ENCODE measurements around the gene LPAR2.
A peak's percentile ranks its signal among the peaks of the same experiment; 100 is the strongest.

LPAR2 gene

DNA sequence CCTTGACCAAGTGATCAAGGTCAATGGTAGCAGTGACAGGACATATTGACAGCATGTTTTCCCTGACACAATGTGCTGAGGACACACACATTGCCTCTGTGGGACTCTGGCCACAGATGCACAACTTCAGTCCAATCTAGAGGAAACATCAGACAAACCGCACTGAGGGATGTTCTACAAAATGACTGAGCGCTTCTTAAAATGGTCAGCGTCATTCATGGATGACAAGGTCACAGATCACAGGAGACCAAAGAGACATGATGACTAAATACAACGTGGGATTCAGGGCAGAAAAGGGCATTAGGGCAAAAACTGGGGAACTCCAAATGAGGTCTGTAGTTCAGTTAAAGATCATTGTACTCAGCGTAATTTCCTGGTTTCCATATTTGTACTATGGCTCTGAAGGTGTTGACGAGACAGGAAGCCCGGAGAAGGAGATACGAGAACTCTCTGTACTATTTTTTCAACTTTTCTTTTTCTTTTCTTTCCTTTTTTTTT is 30.2 kb downstream of the LPAR2 start:
- Histone ChIP-seq H3K18ac (ENCODE audit: low read length) (no peak overlapping the region), H4K8ac (ENCODE audit: low read depth, low read length) (no peak overlapping the region), H3K79me1 (ENCODE audit: low read length) (no peaks in the 10 kb centered on the region), H3K4ac (ENCODE audit: low read depth, low read length) (no peak overlapping the region), H3K56ac (ENCODE audit: low read length) (no peak overlapping the region), H3K4me3 (ENCODE audit: low read length) (no peak overlapping the region), H3K23ac (ENCODE audit: low read length) (no peak overlapping the region), H4K5ac (ENCODE audit: low read length) (no peak overlapping the region), H3K27ac (ENCODE audit: low read depth, low read length) (no peak overlapping the region), H2BK120ac (ENCODE audit: low read depth, low read length) (no peak overlapping the region), H2BK15ac (replicated peaks; ENCODE audit: low read depth) (no peak overlapping the region), H3K36me3 (ENCODE audit: control insufficient read depth, insufficient read depth, low read length) (no peaks in the 10 kb centered on the region), H3K4me2 (ENCODE audit: low read length) (no peak overlapping the region), H3K79me2 (ENCODE audit: control insufficient read depth, insufficient read depth, low read length) (no peaks in the 10 kb centered on the region), H2AK5ac (ENCODE audit: low read length) (no peak overlapping the region), H3K27me3 (ENCODE audit: insufficient read depth, low read length, poor library complexity) (no peaks in the 10 kb centered on the region), H3K9ac (ENCODE audit: low read length) (no peak overlapping the region), H2BK5ac (ENCODE audit: low read length) (no peak overlapping the region), H3K4me1 (ENCODE audit: control insufficient read depth, low read depth, low read length) (no peaks in the 10 kb centered on the region)
- WGBS (ENCODE audit: extremely low coverage, insufficient coverage, low lambda C conversion rate): no CpG with 5 or more reads among the region's 8 CpGs
- DNase-seq: no peak

DNA sequence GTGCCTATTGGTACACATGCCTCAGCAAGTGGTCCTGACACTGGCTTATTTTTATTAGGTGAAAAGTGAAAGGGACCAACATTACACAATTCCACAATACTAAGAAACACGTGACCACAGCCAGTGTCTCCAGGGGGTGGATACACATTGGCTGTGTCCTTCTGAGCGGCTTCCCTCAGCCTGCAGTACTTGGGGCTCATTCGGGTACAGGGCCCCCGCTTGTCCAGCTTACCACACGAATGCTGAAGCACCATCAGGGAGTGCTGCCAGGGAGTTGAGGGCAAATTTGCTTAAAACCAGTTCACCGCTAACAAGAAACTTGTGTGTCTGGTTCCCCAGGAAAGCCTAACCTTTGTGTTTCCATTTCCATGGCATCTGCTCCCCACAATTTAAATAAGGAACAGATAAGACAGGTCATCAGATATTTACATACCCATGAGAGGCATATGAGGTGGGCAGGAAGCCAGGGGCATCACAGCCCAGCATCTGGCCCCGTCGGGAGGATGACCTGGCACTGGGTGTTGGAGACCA is 32.8 kb downstream of the LPAR2 start:
- no CpG with 5 or more reads among the region's 8 CpGs for WGBS (ENCODE audit: extremely low coverage, insufficient coverage, low lambda C conversion rate)
- Histone ChIP-seq H3K79me1 (ENCODE audit: low read length) (no peaks in the 10 kb centered on the region), H2BK5ac (ENCODE audit: low read length) (no peak overlapping the region), H3K18ac (ENCODE audit: low read length) (no peak overlapping the region), H3K4me2 (ENCODE audit: low read length) (no peak overlapping the region), H3K4me3 (ENCODE audit: low read length) (no peak overlapping the region), H3K36me3 (ENCODE audit: control insufficient read depth, insufficient read depth, low read length) (no peaks in the 10 kb centered on the region), H3K4me1 (ENCODE audit: control insufficient read depth, low read depth, low read length) (no peaks in the 10 kb centered on the region), H2BK15ac (replicated peaks; ENCODE audit: low read depth) (no peak overlapping the region), H2AK5ac (ENCODE audit: low read length) (no peak overlapping the region), H4K5ac (ENCODE audit: low read length) (no peak overlapping the region), H2BK120ac (ENCODE audit: low read depth, low read length) (no peak overlapping the region), H4K8ac (ENCODE audit: low read depth, low read length) (no peak overlapping the region), H3K79me2 (ENCODE audit: control insufficient read depth, insufficient read depth, low read length) (no peaks in the 10 kb centered on the region), H3K9ac (ENCODE audit: low read length) (no peak overlapping the region), H3K56ac (ENCODE audit: low read length) (no peak overlapping the region), H3K27ac (ENCODE audit: low read depth, low read length) (no peak overlapping the region), H3K4ac (ENCODE audit: low read depth, low read length) (no peak overlapping the region), H3K27me3 (ENCODE audit: insufficient read depth, low read length, poor library complexity) (no peaks in the 10 kb centered on the region), H3K23ac (ENCODE audit: low read length) (no peak overlapping the region)
- DNase-seq: no peak

DNA sequence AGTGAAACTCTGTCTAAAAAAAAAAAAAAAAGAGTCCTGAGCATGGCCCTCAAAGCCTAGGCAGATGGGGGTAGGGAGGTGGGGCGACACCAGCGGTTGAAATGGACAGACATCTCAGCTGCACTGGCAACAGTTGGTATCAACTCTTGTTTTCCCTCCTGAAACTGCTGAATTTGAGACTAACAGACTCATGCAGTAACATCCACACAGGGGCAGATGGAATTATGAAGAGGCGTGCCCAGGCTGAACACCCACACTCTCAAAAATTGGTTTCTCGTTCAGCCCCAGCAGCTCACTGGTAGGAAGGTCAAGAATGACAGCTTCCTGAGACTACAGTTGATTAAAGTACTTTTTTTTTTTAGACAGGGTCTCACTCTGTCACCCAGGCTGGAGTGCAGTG is 33.6 kb downstream of the LPAR2 start:
- Histone ChIP-seq H3K4me3 (ENCODE audit: low read length) (no peak overlapping the region), H3K18ac (ENCODE audit: low read length) (no peak overlapping the region), H3K27me3 (ENCODE audit: insufficient read depth, low read length, poor library complexity) (no peaks in the 10 kb centered on the region), H4K8ac (ENCODE audit: low read depth, low read length) (no peak overlapping the region), H3K23ac (ENCODE audit: low read length) (no peak overlapping the region), H2BK120ac (ENCODE audit: low read depth, low read length) (no peak overlapping the region), H2BK15ac (replicated peaks; ENCODE audit: low read depth) (no peak overlapping the region), H3K36me3 (ENCODE audit: control insufficient read depth, insufficient read depth, low read length) (no peaks in the 10 kb centered on the region), H3K4ac (ENCODE audit: low read depth, low read length) (no peak overlapping the region), H3K9ac (ENCODE audit: low read length) (no peak overlapping the region), H3K27ac (ENCODE audit: low read depth, low read length) (no peak overlapping the region), H3K79me2 (ENCODE audit: control insufficient read depth, insufficient read depth, low read length) (no peaks in the 10 kb centered on the region), H3K4me1 (ENCODE audit: control insufficient read depth, low read depth, low read length) (no peaks in the 10 kb centered on the region), H2AK5ac (ENCODE audit: low read length) (no peak overlapping the region), H3K4me2 (ENCODE audit: low read length) (no peak overlapping the region), H3K56ac (ENCODE audit: low read length) (no peak overlapping the region), H3K79me1 (ENCODE audit: low read length) (no peaks in the 10 kb centered on the region), H2BK5ac (ENCODE audit: low read length) (no peak overlapping the region), H4K5ac (ENCODE audit: low read length) (no peak overlapping the region)
- no CpG with 5 or more reads among the region's 4 CpGs for WGBS (ENCODE audit: extremely low coverage, insufficient coverage, low lambda C conversion rate)
- no peak for DNase-seq

DNA sequence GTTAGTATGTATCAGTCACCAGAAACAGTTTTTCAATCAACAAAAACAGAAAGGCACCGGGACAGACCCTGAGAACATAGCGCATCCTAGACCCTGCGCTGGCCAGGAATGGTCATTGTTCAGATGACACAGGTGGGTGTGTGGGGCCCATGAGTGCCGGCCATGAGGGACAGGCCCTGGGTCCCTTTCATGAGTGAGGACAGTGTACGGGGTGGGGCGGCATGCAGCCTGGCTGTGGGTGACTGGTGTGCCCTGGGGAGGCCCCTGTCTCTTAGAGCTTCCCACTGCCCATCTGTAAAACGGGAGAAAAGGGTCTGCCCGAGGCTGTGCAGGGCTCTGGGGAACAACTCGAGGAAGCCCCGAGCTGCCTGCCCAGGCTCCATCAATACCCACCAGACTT is 35.3 kb downstream of the LPAR2 start:
- no peak overlapping the region for H4K8ac ChIP-seq (ENCODE audit: low read depth, low read length)
- H3K4me1 ChIP-seq (ENCODE audit: control insufficient read depth, low read depth, low read length): no peaks in the 10 kb centered on the region
- no peak overlapping the region for H2BK15ac ChIP-seq (replicated peaks; ENCODE audit: low read depth)
- no peak overlapping the region for H3K4me3 ChIP-seq (ENCODE audit: low read length)
- no peak overlapping the region for H3K27ac ChIP-seq (ENCODE audit: low read depth, low read length)
- no peaks in the 10 kb centered on the region for H3K36me3 ChIP-seq (ENCODE audit: control insufficient read depth, insufficient read depth, low read length)
- H4K5ac ChIP-seq (ENCODE audit: low read length): no peak overlapping the region
- no peak overlapping the region for H2BK5ac ChIP-seq (ENCODE audit: low read length)
- no peaks in the 10 kb centered on the region for H3K79me2 ChIP-seq (ENCODE audit: control insufficient read depth, insufficient read depth, low read length)
- no CpG with 5 or more reads among the region's 10 CpGs for WGBS (ENCODE audit: extremely low coverage, insufficient coverage, low lambda C conversion rate)
- DNase-seq: no peak
- no peaks in the 10 kb centered on the region for H3K27me3 ChIP-seq (ENCODE audit: insufficient read depth, low read length, poor library complexity)
- H3K9ac ChIP-seq (ENCODE audit: low read length): no peak overlapping the region
- H2BK120ac ChIP-seq (ENCODE audit: low read depth, low read length): no peak overlapping the region
- no peak overlapping the region for H2AK5ac ChIP-seq (ENCODE audit: low read length)
- H3K79me1 ChIP-seq (ENCODE audit: low read length): no peaks in the 10 kb centered on the region
- H3K18ac ChIP-seq (ENCODE audit: low read length): no peak overlapping the region
- H3K4ac ChIP-seq (ENCODE audit: low read depth, low read length): no peak overlapping the region
- H3K4me2 ChIP-seq (ENCODE audit: low read length): no peak overlapping the region
- no peak overlapping the region for H3K23ac ChIP-seq (ENCODE audit: low read length)
- no peak overlapping the region for H3K56ac ChIP-seq (ENCODE audit: low read length)

DNA sequence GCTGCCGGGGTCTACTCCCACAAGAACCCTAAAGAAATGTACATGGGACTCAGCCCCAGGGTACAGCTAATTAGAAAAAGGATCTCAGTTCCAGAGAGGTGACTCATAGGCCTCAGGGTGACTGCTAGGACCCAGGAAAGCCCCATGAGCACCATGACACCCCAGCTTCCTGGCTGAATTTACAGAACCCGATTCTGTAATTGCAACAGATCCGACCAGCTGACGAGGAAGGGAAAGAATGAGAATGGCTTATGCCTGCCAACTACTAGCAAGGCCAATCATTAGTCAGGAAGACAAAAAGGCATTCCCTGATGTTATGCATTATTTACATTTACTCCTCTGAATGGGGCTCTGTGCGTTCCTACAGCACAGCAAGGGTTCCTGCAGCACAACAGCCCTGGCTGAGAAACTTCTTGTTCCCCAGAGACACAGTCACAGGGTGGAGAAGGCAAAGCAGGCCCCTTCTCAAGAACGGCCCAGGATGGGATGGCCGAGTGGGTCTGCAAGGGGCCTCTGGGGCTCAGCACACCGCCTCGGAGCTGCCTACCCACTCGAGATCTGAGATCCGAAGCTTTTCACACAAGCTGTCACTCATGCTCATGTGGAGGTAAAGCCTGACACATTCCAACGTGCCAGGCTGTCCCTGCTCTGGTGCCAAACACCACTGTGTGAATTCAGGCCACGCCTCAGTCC is 36.7 kb downstream of the LPAR2 start:
- H3K4me1 ChIP-seq (ENCODE audit: control insufficient read depth, low read depth, low read length): no peaks in the 10 kb centered on the region
- no peaks in the 10 kb centered on the region for H3K79me1 ChIP-seq (ENCODE audit: low read length)
- no peak overlapping the region for H3K23ac ChIP-seq (ENCODE audit: low read length)
- H3K4me2 ChIP-seq (ENCODE audit: low read length): no peak overlapping the region
- H3K56ac ChIP-seq (ENCODE audit: low read length): peak overlapping the region; percentile 19
- no peaks in the 10 kb centered on the region for H3K36me3 ChIP-seq (ENCODE audit: control insufficient read depth, insufficient read depth, low read length)
- H3K9ac ChIP-seq (ENCODE audit: low read length): no peak overlapping the region
- no peak overlapping the region for H3K27ac ChIP-seq (ENCODE audit: low read depth, low read length)
- no peak overlapping the region for H4K5ac ChIP-seq (ENCODE audit: low read length)
- DNase-seq: peak; percentile 78
- no peak overlapping the region for H4K8ac ChIP-seq (ENCODE audit: low read depth, low read length)
- no peak overlapping the region for H3K18ac ChIP-seq (ENCODE audit: low read length)
- no peak overlapping the region for H2BK120ac ChIP-seq (ENCODE audit: low read depth, low read length)
- H2BK5ac ChIP-seq (ENCODE audit: low read length): no peak overlapping the region
- WGBS (ENCODE audit: extremely low coverage, insufficient coverage, low lambda C conversion rate): no CpG with 5 or more reads among the region's 13 CpGs
- no peak overlapping the region for H2BK15ac ChIP-seq (replicated peaks; ENCODE audit: low read depth)
- no peak overlapping the region for H3K4me3 ChIP-seq (ENCODE audit: low read length)
- H2AK5ac ChIP-seq (ENCODE audit: low read length): no peak overlapping the region
- H3K4ac ChIP-seq (ENCODE audit: low read depth, low read length): no peak overlapping the region
- H3K27me3 ChIP-seq (ENCODE audit: insufficient read depth, low read length, poor library complexity): no peaks in the 10 kb centered on the region
- H3K79me2 ChIP-seq (ENCODE audit: control insufficient read depth, insufficient read depth, low read length): no peaks in the 10 kb centered on the region

DNA sequence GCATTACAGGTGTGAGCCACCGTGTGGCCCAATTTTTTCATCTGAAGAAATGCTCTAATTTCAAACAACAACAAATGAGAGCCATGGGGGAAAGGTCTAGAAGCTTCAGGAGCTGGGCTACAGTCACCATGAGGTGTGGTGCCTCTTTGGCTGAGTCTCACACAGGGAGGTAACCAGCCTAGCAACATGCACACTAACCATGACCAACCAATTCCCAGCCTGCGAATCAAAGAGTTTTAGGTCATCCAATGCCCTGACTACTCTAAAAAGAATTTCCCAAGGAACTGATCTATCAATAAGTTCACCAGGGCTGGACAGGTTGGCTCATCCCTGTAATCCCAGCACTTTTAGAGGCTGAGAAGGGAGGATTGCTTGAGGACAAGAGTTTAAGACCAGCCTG is 39.5 kb downstream of the LPAR2 start:
- Histone ChIP-seq H2BK15ac (replicated peaks; ENCODE audit: low read depth) (no peak overlapping the region), H3K4ac (ENCODE audit: low read depth, low read length) (no peak overlapping the region), H3K36me3 (ENCODE audit: control insufficient read depth, insufficient read depth, low read length) (no peaks in the 10 kb centered on the region), H3K4me1 (ENCODE audit: control insufficient read depth, low read depth, low read length) (no peaks in the 10 kb centered on the region), H3K4me2 (ENCODE audit: low read length) (no peak overlapping the region), H2BK120ac (ENCODE audit: low read depth, low read length) (no peak overlapping the region), H3K79me2 (ENCODE audit: control insufficient read depth, insufficient read depth, low read length) (no peaks in the 10 kb centered on the region), H4K8ac (ENCODE audit: low read depth, low read length) (no peak overlapping the region), H3K27ac (ENCODE audit: low read depth, low read length) (no peak overlapping the region), H3K56ac (ENCODE audit: low read length) (no peak overlapping the region), H3K18ac (ENCODE audit: low read length) (no peak overlapping the region), H2BK5ac (ENCODE audit: low read length) (no peak overlapping the region), H4K5ac (ENCODE audit: low read length) (no peak overlapping the region), H3K79me1 (ENCODE audit: low read length) (no peaks in the 10 kb centered on the region), H3K27me3 (ENCODE audit: insufficient read depth, low read length, poor library complexity) (no peaks in the 10 kb centered on the region), H2AK5ac (ENCODE audit: low read length) (no peak overlapping the region), H3K9ac (ENCODE audit: low read length) (no peak overlapping the region), H3K23ac (ENCODE audit: low read length) (no peak overlapping the region), H3K4me3 (ENCODE audit: low read length) (no peak overlapping the region)
- no peak for DNase-seq
- WGBS (ENCODE audit: extremely low coverage, insufficient coverage, low lambda C conversion rate): no CpG with 5 or more reads among the region's 2 CpGs
